Trophoblast cell (in vitro differentiated cells and primary cell): ENCODE data around the gene OR51B4.

Source experiments
- DNase-seq, 2 donors: peaks; one replicate each; pipeline ENCODE4 v3.0.0-alpha.2; 2016
- H2AFZ ChIP-seq: 2 replicates; pipeline ENCODE4 v1.6.1; 2013; ENCODE audit warnings: low read length, moderate library complexity, mild to moderate bottlenecking; ENCODE audit not compliant: insufficient read depth, poor library complexity
- H2AK5ac ChIP-seq: 2 replicates; pipeline ENCODE4 v1.6.1; 2013; ENCODE audit warnings: mild to moderate bottlenecking, low read length
- H2BK120ac ChIP-seq: 2 replicates; pipeline ENCODE4 v1.6.1; 2013; ENCODE audit warnings: low read length, mild to moderate bottlenecking, moderate library complexity; ENCODE audit not compliant: insufficient read depth, poor library complexity
- H2BK12ac ChIP-seq: 2 replicates; pipeline ENCODE4 v1.6.1; 2013; ENCODE audit warnings: mild to moderate bottlenecking, low read length, moderate library complexity
- H2BK5ac ChIP-seq: 2 replicates; pipeline ENCODE4 v1.6.1; 2013; ENCODE audit warnings: low read length, low read depth, moderate library complexity, mild to moderate bottlenecking; ENCODE audit not compliant: poor library complexity
- H3K14ac ChIP-seq: 2 replicates; pipeline ENCODE4 v1.6.1; 2013; ENCODE audit warnings: mild to moderate bottlenecking, low read length
- H3K18ac ChIP-seq: 2 replicates; pipeline ENCODE4 v1.6.1; 2013; ENCODE audit warnings: mild to moderate bottlenecking, low read length
- H3K23ac ChIP-seq: 2 replicates; pipeline ENCODE4 v1.6.1; 2013; ENCODE audit warnings: low read length
- H3K27ac ChIP-seq: 2 replicates; pipeline ENCODE4 v1.5.1; 2013; ENCODE audit warnings: low read depth, mild to moderate bottlenecking, inconsistent platforms, low read length, moderate library complexity
- H3K27me3 ChIP-seq: 2 replicates; pipeline ENCODE4 v1.6.1; 2013; ENCODE audit warnings: inconsistent platforms, mild to moderate bottlenecking, low read length, moderate library complexity; ENCODE audit not compliant: insufficient read depth
- H3K36me3 ChIP-seq, 2 experiments: 1 replicate in 1 of 2; 2 replicates in 1 of 2; pipeline ENCODE4 v1.6.1; 2013; ENCODE audit warnings: low read length in 2 of 2, mild to moderate bottlenecking in 2 of 2, moderate library complexity in 1 of 2; ENCODE audit not compliant: insufficient read depth in 2 of 2, control insufficient read depth in 1 of 2
- H3K4ac ChIP-seq: 2 replicates; pipeline ENCODE4 v1.6.1; 2013; ENCODE audit warnings: low read depth, mild to moderate bottlenecking, low read length, moderate library complexity
- H3K4me1 ChIP-seq, 2 experiments: 1 replicate in 1 of 2; 2 replicates in 1 of 2; pipeline ENCODE4 v1.6.1; 2013; ENCODE audit warnings: low read length in 2 of 2, mild to moderate bottlenecking in 2 of 2, moderate library complexity in 1 of 2; ENCODE audit not compliant: insufficient read depth in 2 of 2, control insufficient read depth in 1 of 2
- H3K4me2 ChIP-seq: 2 replicates; pipeline ENCODE4 v1.6.1; 2013; ENCODE audit warnings: inconsistent platforms, mild to moderate bottlenecking, low read length, moderate library complexity
- H3K4me3 ChIP-seq: 2 replicates; pipeline ENCODE4 v1.5.1; 2013; ENCODE audit warnings: mild to moderate bottlenecking, low read depth, low read length, inconsistent platforms
- H3K79me1 ChIP-seq: one replicate; pipeline ENCODE4 v1.6.1; 2013; ENCODE audit warnings: low read length
- H3K79me2 ChIP-seq: 2 replicates; pipeline ENCODE4 v1.6.1; 2013; ENCODE audit warnings: low read length, mild to moderate bottlenecking; ENCODE audit not compliant: control insufficient read depth, insufficient read depth, poor library complexity
- H3K9ac ChIP-seq: 2 replicates; pipeline ENCODE4 v1.6.1; 2013; ENCODE audit warnings: mild to moderate bottlenecking, low read length
- H3K9me3 ChIP-seq: 2 replicates; pipeline ENCODE4 v1.6.1; 2013; ENCODE audit warnings: low read depth, mild to moderate bottlenecking, control low read depth, inconsistent platforms, low read length; ENCODE audit not compliant: insufficient read depth
- H4K12ac ChIP-seq: 2 replicates; pipeline ENCODE4 v1.6.1; 2013; ENCODE audit warnings: low read depth, mild to moderate bottlenecking, low read length, moderate library complexity
- H4K8ac ChIP-seq: 2 replicates; pipeline ENCODE4 v1.6.1; 2013; ENCODE audit warnings: low read depth, mild to moderate bottlenecking, low read length, moderate library complexity
- H4K91ac ChIP-seq: one replicate; pipeline ENCODE4 v1.6.1; 2013; ENCODE audit warnings: low read depth, mild to moderate bottlenecking, low read length, moderate library complexity
- WGBS: extraction: QIAGEN DNeasy Blood & Tissue Kit; methylation state at CpG from one replicate; pipeline ENCODE4 v1.1.7; 2013; ENCODE audit warnings: missing lambda C conversion rate; ENCODE audit not compliant: insufficient read length, insufficient coverage; ENCODE audit errors: extremely low coverage; 5-methylcytosine and 5-hydroxymethylcytosine counted together

The OR51B4 gene

GRCh38 chr11:5303626-5304025 lies 1.9 kb upstream of the OR51B4 start:
- no peak overlapping the region for H3K23ac ChIP-seq
- no peak overlapping the region for H3K27ac ChIP-seq
- H3K79me1 ChIP-seq = no peaks in the 10 kb centered on the region
- no peak overlapping the region for H3K9ac ChIP-seq
- H4K8ac ChIP-seq = no peak overlapping the region
- H3K27me3 ChIP-seq = no peaks in the 10 kb centered on the region
- no peak overlapping the region for H4K91ac ChIP-seq
- H3K4ac ChIP-seq = no peak overlapping the region
- H2AK5ac ChIP-seq = no peak overlapping the region
- no peak overlapping the region for H2BK12ac ChIP-seq
- no CpG with 5 or more reads among the region's 5 CpGs for WGBS
- no peaks in the 10 kb centered on the region for H3K79me2 ChIP-seq
- H3K4me2 ChIP-seq = no peak overlapping the region
- no peak for DNase-seq
- no peak overlapping the region for H3K4me3 ChIP-seq
- H3K9me3 ChIP-seq = peaks cover 2% of the 10 kb centered on the region
- no peaks in the 10 kb centered on the region for H3K4me1 ChIP-seq
- no peaks in the 10 kb centered on the region for H3K36me3 ChIP-seq
- H2AFZ ChIP-seq = no peak overlapping the region
- H3K18ac ChIP-seq = no peak overlapping the region
- H4K12ac ChIP-seq = no peak overlapping the region
- H2BK120ac ChIP-seq = no peak overlapping the region
- H2BK5ac ChIP-seq = no peak overlapping the region
- no peak overlapping the region for H3K14ac ChIP-seq

GRCh38 chr11:5300251-5300650 lies 1.5 kb downstream of the OR51B4 start:
- Histone ChIP-seq H2BK12ac (no peak overlapping the region), H3K4me1 (no peaks in the 10 kb centered on the region), H3K4me3 (no peak overlapping the region), H2BK5ac (no peak overlapping the region), H2BK120ac (no peak overlapping the region), H2AFZ (no peak overlapping the region), H3K4me2 (no peak overlapping the region), H3K23ac (no peak overlapping the region), H3K27ac (no peak overlapping the region), H3K18ac (no peak overlapping the region), H3K79me1 (no peaks in the 10 kb centered on the region), H3K9me3 (peaks cover 2% of the 10 kb centered on the region), H4K91ac (no peak overlapping the region), H2AK5ac (no peak overlapping the region), H3K9ac (no peak overlapping the region), H4K12ac (no peak overlapping the region), H3K14ac (no peak overlapping the region), H3K36me3 (no peaks in the 10 kb centered on the region), H3K4ac (no peak overlapping the region), H4K8ac (no peak overlapping the region), H3K27me3 (no peaks in the 10 kb centered on the region), H3K79me2 (no peaks in the 10 kb centered on the region)
- no peak for DNase-seq
- no CpG with 5 or more reads among the region's 3 CpGs for WGBS

DNA sequence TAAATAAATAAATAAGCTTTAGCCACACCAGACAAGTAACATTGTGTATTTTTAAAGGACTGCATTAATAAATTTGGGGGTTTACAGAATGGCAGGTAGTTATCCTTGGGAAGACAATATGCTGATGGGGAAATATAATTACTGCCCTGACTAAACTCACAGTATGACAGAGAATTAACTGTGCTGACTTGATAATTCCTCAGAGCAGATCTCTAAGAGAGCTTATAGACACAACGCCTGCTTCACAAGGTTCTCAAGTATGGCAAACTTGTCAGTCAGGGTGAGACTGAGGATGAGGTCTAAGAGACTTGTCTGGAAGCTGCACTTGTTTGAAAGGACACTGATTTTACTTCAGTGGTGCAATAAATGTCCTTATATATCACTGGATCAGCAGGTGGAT lies 3.3 kb downstream of the OR51B4 start:
- H3K36me3 ChIP-seq = no peaks in the 10 kb centered on the region
- H4K91ac ChIP-seq = no peak overlapping the region
- no peak overlapping the region for H3K9ac ChIP-seq
- H2AK5ac ChIP-seq = no peak overlapping the region
- H3K27me3 ChIP-seq = no peaks in the 10 kb centered on the region
- no peaks in the 10 kb centered on the region for H3K4me1 ChIP-seq
- H3K79me2 ChIP-seq = no peaks in the 10 kb centered on the region
- no peak overlapping the region for H3K14ac ChIP-seq
- H2AFZ ChIP-seq = no peak overlapping the region
- no peaks in the 10 kb centered on the region for H3K79me1 ChIP-seq
- H4K8ac ChIP-seq = no peak overlapping the region
- no peak overlapping the region for H4K12ac ChIP-seq
- H2BK12ac ChIP-seq = no peak overlapping the region
- H3K18ac ChIP-seq = no peak overlapping the region
- H3K4ac ChIP-seq = no peak overlapping the region
- H3K9me3 ChIP-seq = peaks cover 2% of the 10 kb centered on the region
- no peak overlapping the region for H3K4me2 ChIP-seq
- no peak overlapping the region for H2BK120ac ChIP-seq
- no peak overlapping the region for H3K27ac ChIP-seq
- no peak overlapping the region for H3K23ac ChIP-seq
- no peak for DNase-seq
- no CpG with 5 or more reads among the region's 1 CpG for WGBS
- no peak overlapping the region for H2BK5ac ChIP-seq
- H3K4me3 ChIP-seq = no peak overlapping the region

DNA sequence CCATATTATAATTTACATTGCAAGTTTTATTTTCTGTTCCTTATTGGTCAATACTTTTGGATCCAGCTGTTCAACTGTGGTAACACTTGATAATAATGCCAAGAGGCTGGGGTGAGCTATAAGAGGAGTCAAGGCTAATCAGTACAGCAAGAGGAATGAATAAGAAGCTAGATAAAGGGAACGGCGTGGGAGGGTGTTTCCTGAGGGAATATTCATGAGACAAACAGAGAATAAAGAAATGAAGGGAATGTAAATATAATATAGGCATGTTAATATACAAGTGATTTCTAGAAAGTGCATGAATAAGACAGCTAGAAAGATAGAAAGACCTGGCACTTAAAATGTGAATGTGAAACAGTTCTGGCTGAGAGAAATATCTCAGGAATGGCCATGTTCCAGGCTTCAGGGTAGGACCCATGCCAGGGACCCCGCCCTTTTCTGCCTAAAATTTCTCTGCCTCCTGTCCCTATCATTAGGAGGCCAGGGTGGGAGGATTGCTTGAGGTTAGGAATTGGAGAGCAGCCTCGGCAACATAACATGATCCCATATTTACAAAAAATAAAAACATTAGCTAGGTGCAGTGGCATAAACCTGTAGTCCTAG lies 3.9 kb downstream of the OR51B4 start:
- no peaks in the 10 kb centered on the region for H3K79me1 ChIP-seq
- no peak overlapping the region for H3K9ac ChIP-seq
- H2BK120ac ChIP-seq = no peak overlapping the region
- no peak overlapping the region for H4K91ac ChIP-seq
- H3K9me3 ChIP-seq = peaks cover 2% of the 10 kb centered on the region
- no peak overlapping the region for H2AK5ac ChIP-seq
- H3K4me3 ChIP-seq = no peak overlapping the region
- no peaks in the 10 kb centered on the region for H3K27me3 ChIP-seq
- WGBS = no CpG with 5 or more reads among the region's 4 CpGs
- H4K8ac ChIP-seq = no peak overlapping the region
- no peak overlapping the region for H3K23ac ChIP-seq
- no peak overlapping the region for H3K4me2 ChIP-seq
- H4K12ac ChIP-seq = no peak overlapping the region
- H3K18ac ChIP-seq = no peak overlapping the region
- no peaks in the 10 kb centered on the region for H3K4me1 ChIP-seq
- H2BK5ac ChIP-seq = no peak overlapping the region
- no peak overlapping the region for H2BK12ac ChIP-seq
- no peaks in the 10 kb centered on the region for H3K79me2 ChIP-seq
- H3K14ac ChIP-seq = no peak overlapping the region
- no peak overlapping the region for H3K27ac ChIP-seq
- no peak for DNase-seq
- H3K4ac ChIP-seq = no peak overlapping the region
- no peak overlapping the region for H2AFZ ChIP-seq
- no peaks in the 10 kb centered on the region for H3K36me3 ChIP-seq
